K562 (cell line): ENCODE results near the gene PTOV1. TPM values are rescaled to one million over a fixed set of nuclear protein-coding genes. Genes with fewer than 3 reads are reported as not detected.

Source experiments
- CBX2 ChIP-seq: fragments of 200-600 bp; sonication (generic); IDR thresholded peaks from one replicate; pipeline ENCODE4 v1.6.1; 2012; ENCODE audit warnings: mild to moderate bottlenecking, low read length, inconsistent platforms; ENCODE audit not compliant: insufficient read depth, poor library complexity, severe bottlenecking
- CEBPB ChIP-seq: fragments of 450-650 bp; IDR thresholded peaks from 2 replicates; pipeline ENCODE4 v1.6.1; 2016; ENCODE audit warnings: missing genetic modification characterization, missing compliant biosample characterization
- CHD4 ChIP-seq: fragments of 200-600 bp; sonication (generic); IDR thresholded peaks from 3 replicates; pipeline ENCODE4 v1.6.1; 2012; ENCODE audit warnings: low read depth, mild to moderate bottlenecking, mixed read lengths, low read length, inconsistent platforms; ENCODE audit not compliant: insufficient read depth, insufficient replicate concordance, poor library complexity, severe bottlenecking
- GTF2F1 ChIP-seq: IDR thresholded peaks from 2 replicates; pipeline ENCODE4 v1.6.1; 2011; ENCODE audit warnings: low read depth, low read length, improper control_type of control experiment
- HLTF ChIP-seq: fragments of 450-650 bp; IDR thresholded peaks from 2 replicates; pipeline ENCODE4 v1.6.1; 2016
- JUND ChIP-seq, 2 experiments: IDR thresholded peaks; 2 replicates in 1 of 2; 3 replicates in 1 of 2; pipeline ENCODE4 v1.6.1; 2011; ENCODE audit warnings: borderline replicate concordance in 2 of 2, low read depth in 2 of 2, low read length in 2 of 2, improper control_type of control experiment in 1 of 2, missing biosample characterization in 1 of 2, missing genetic modification characterization in 1 of 2, missing genetic modification reagents in 1 of 2
- KLF16 ChIP-seq: IDR thresholded peaks from 2 replicates; pipeline ENCODE4 v1.6.1; 2016; ENCODE audit warnings: antibody characterized with exemption
- SIN3B ChIP-seq: fragments of 450-650 bp; IDR thresholded peaks from 2 replicates; pipeline ENCODE4 v1.6.1; 2017; ENCODE audit warnings: low read depth, mild to moderate bottlenecking, moderate library complexity
- SIRT6 ChIP-seq: IDR thresholded peaks from one replicate; pipeline ENCODE4 v1.6.1; 2012; ENCODE audit warnings: low read depth, mild to moderate bottlenecking, control low read depth, inconsistent platforms, low read length, moderate library complexity
- SLC30A9 ChIP-seq: fragments of 250-450 bp; sonication (Bioruptor Pico); IDR thresholded peaks from 2 replicates; pipeline ENCODE4 v1.8.0; 2022; ENCODE audit warnings: mild to moderate bottlenecking, moderate library complexity
- SPI1 ChIP-seq: IDR thresholded peaks from 2 replicates; pipeline ENCODE4 v1.6.1; 2011; ENCODE audit warnings: low read depth, low read length, control low read depth, borderline replicate concordance
- ZNF778 ChIP-seq: fragments of 450-650 bp; formaldehyde crosslinking; IDR thresholded peaks from 2 replicates; pipeline ENCODE4 v1.4.0; 2020; ENCODE audit warnings: mild to moderate bottlenecking, moderate library complexity
- polyA plus RNA-seq, 8 experiments: library from polyadenylated mRNA; depleted of rRNA in 4 of 8; stranded (reverse) in 5 of 8; unstranded in 3 of 8; fragments of >200 nt; fragmentation: Nextera tagmentation in 2 of 8; fragmentation: Illumina TruSeq in 1 of 8; extraction: Ambion mirVana in 2 of 8; extraction: Trizol in 1 of 8; gene quantifications; 2 replicates each; pipeline versions ENCODE4 v1.2.1 to v1.2.3, GENCODE V29; 2011 to 2014; ENCODE audit warnings: inconsistent platforms in 1 of 8, missing spikeins in 1 of 8
- total RNA-seq, 7 experiments: library from RNA; depleted of rRNA in 6 of 7; stranded (reverse); fragments of >200 nt in 6 of 7; fragmentation: Illumina TruSeq in 2 of 7; extraction: Trizol in 2 of 7; gene quantifications; 2 replicates each; pipeline versions ENCODE4 v1.2.1 to v1.2.3, GENCODE V29; 2011 to 2021; ENCODE audit warnings: low replicate concordance in 1 of 7
- TF ChIP-seq, protein P1 (sequence below): fragments of 450-650 bp; IDR thresholded peaks from 2 replicates; pipeline ENCODE4 v1.6.1; 2016; ENCODE audit warnings: mild to moderate bottlenecking, moderate library complexity
- TF ChIP-seq, protein P2 (sequence below), 2 experiments: fragments of 450-650 bp; conservative IDR thresholded peaks; 2 replicates each; pipeline ENCODE4 v1.6.1; 2017; ENCODE audit warnings: mild to moderate bottlenecking in 2 of 2, moderate library complexity in 2 of 2

PTOV1 gene
- total and polyA plus RNA-seq, 9 of the 15 experiments (the other 6 are each of a cell fraction or from before 2014, with no cell fraction given): 4.9 to 169 (median 43.5) TPM

DNA sequence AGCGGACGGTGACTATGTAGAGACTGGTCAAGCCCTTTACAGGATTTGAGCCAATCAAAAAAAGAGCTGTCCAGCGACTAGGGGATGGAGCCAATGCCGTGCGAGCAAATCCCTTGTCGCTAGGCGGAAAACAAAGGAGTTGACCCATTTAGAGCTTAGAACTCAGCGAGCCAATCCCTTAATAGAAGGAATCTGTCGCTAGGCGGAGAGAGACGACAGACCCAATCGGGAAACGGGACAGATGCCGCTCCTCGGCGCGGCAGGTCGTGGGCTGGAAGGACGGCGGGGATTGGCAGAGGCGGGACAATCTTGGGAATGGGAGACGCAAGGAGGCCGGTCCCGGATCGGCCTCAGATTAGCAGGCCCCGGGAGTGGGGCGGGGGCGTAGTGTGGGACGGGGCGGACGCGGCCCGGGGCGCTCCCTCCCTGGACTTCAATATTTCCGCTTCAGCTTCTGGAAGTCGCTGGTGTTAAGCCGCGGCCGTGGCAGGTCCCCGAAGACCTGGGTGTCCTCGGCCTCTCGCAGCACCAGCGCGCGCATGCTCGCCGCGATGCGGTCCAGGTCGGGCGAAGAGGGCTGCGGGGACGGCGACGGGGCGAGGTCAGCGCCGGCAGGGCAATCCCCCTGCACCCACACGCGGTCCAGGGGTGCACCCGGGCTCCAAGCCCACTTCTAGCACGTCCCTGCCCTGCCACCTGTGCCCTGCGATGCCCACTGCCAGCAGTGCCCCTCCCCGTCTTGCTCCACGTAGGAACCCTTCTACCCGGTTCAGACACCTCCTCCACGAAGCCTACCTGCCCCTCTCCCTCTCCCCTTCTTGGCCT, 18.7 kb downstream of the PTOV1 start (continued):
- TF ChIP-seq, protein P1, sequence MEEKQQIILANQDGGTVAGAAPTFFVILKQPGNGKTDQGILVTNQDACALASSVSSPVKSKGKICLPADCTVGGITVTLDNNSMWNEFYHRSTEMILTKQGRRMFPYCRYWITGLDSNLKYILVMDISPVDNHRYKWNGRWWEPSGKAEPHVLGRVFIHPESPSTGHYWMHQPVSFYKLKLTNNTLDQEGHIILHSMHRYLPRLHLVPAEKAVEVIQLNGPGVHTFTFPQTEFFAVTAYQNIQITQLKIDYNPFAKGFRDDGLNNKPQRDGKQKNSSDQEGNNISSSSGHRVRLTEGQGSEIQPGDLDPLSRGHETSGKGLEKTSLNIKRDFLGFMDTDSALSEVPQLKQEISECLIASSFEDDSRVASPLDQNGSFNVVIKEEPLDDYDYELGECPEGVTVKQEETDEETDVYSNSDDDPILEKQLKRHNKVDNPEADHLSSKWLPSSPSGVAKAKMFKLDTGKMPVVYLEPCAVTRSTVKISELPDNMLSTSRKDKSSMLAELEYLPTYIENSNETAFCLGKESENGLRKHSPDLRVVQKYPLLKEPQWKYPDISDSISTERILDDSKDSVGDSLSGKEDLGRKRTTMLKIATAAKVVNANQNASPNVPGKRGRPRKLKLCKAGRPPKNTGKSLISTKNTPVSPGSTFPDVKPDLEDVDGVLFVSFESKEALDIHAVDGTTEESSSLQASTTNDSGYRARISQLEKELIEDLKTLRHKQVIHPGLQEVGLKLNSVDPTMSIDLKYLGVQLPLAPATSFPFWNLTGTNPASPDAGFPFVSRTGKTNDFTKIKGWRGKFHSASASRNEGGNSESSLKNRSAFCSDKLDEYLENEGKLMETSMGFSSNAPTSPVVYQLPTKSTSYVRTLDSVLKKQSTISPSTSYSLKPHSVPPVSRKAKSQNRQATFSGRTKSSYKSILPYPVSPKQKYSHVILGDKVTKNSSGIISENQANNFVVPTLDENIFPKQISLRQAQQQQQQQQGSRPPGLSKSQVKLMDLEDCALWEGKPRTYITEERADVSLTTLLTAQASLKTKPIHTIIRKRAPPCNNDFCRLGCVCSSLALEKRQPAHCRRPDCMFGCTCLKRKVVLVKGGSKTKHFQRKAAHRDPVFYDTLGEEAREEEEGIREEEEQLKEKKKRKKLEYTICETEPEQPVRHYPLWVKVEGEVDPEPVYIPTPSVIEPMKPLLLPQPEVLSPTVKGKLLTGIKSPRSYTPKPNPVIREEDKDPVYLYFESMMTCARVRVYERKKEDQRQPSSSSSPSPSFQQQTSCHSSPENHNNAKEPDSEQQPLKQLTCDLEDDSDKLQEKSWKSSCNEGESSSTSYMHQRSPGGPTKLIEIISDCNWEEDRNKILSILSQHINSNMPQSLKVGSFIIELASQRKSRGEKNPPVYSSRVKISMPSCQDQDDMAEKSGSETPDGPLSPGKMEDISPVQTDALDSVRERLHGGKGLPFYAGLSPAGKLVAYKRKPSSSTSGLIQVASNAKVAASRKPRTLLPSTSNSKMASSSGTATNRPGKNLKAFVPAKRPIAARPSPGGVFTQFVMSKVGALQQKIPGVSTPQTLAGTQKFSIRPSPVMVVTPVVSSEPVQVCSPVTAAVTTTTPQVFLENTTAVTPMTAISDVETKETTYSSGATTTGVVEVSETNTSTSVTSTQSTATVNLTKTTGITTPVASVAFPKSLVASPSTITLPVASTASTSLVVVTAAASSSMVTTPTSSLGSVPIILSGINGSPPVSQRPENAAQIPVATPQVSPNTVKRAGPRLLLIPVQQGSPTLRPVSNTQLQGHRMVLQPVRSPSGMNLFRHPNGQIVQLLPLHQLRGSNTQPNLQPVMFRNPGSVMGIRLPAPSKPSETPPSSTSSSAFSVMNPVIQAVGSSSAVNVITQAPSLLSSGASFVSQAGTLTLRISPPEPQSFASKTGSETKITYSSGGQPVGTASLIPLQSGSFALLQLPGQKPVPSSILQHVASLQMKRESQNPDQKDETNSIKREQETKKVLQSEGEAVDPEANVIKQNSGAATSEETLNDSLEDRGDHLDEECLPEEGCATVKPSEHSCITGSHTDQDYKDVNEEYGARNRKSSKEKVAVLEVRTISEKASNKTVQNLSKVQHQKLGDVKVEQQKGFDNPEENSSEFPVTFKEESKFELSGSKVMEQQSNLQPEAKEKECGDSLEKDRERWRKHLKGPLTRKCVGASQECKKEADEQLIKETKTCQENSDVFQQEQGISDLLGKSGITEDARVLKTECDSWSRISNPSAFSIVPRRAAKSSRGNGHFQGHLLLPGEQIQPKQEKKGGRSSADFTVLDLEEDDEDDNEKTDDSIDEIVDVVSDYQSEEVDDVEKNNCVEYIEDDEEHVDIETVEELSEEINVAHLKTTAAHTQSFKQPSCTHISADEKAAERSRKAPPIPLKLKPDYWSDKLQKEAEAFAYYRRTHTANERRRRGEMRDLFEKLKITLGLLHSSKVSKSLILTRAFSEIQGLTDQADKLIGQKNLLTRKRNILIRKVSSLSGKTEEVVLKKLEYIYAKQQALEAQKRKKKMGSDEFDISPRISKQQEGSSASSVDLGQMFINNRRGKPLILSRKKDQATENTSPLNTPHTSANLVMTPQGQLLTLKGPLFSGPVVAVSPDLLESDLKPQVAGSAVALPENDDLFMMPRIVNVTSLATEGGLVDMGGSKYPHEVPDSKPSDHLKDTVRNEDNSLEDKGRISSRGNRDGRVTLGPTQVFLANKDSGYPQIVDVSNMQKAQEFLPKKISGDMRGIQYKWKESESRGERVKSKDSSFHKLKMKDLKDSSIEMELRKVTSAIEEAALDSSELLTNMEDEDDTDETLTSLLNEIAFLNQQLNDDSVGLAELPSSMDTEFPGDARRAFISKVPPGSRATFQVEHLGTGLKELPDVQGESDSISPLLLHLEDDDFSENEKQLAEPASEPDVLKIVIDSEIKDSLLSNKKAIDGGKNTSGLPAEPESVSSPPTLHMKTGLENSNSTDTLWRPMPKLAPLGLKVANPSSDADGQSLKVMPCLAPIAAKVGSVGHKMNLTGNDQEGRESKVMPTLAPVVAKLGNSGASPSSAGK: peak; percentile 88; the same call in 1 of the 2 replicates
- peak; percentile 13; the same call in 1 of the 2 replicates for TF ChIP-seq HLTF
- no peak for TF ChIP-seq KLF16
- no peak for TF ChIP-seq SIN3B
- no peak for TF ChIP-seq CEBPB (tag)
- TF ChIP-seq CBX2: no peak
- TF ChIP-seq, protein P2, sequence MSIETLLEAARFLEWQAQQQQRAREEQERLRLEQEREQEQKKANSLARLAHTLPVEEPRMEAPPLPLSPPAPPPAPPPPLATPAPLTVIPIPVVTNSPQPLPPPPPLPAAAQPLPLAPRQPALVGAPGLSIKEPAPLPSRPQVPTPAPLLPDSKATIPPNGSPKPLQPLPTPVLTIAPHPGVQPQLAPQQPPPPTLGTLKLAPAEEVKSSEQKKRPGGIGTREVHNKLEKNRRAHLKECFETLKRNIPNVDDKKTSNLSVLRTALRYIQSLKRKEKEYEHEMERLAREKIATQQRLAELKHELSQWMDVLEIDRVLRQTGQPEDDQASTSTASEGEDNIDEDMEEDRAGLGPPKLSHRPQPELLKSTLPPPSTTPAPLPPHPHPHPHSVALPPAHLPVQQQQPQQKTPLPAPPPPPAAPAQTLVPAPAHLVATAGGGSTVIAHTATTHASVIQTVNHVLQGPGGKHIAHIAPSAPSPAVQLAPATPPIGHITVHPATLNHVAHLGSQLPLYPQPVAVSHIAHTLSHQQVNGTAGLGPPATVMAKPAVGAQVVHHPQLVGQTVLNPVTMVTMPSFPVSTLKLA (conservative IDR thresholded peaks at IDR 0.05): peak in 1 of 2 experiments; percentile 51; a peak in 1 of 4 replicates
- peak; percentile 81; the same call in 1 of the 2 replicates for TF ChIP-seq GTF2F1
- TF ChIP-seq ZNF778 (CRISPR knock-in tag): no peak
- TF ChIP-seq JUND (IDR thresholded peaks at IDR 0.05; ENCODE audit: borderline replicate concordance, low read depth, low read length): 0 out of 2 replicates have a peak, but pooled peaks have one; percentile 22
- TF ChIP-seq JUND (tag; IDR thresholded peaks at IDR 0.05; ENCODE audit: borderline replicate concordance, low read depth, low read length): no peak; the same call in 2 of the 3 replicates
- no peak for TF ChIP-seq SLC30A9 (CRISPR knock-in tag)
- TF ChIP-seq SPI1: no peak
- TF ChIP-seq CHD4: no peak
- no peak for TF ChIP-seq SIRT6
